BJ (cell line): ENCODE data around the gene PROX2. TPM values are rescaled to one million over a fixed set of nuclear protein-coding genes. Genes with fewer than 3 reads are reported as not detected.

ENCODE experiments used
- CTCF ChIA-PET: fragments of 350-600 bp; formaldehyde crosslinking; extraction: SDS; loops from one replicate; lab custom pipeline; 2021; ENCODE audit warnings: antibody characterized with exemption, inconsistent platforms; lab: Yijun Ruan, JAX
- POLR2A ChIA-PET: fragments of 300-600 bp; sonication (Branson Sonifier 250); formaldehyde crosslinking; extraction: SDS; loops from one replicate; lab custom pipeline; 2021; ENCODE audit warnings: antibody characterized with exemption; lab: Charles Lee
- DNase-seq: peaks from one replicate; pipeline ENCODE4 v3.0.0-alpha.2; 2011; ENCODE audit warnings: low read depth
- H3K27me3 ChIP-seq: 2 replicates; pipeline ENCODE4 v1.6.0; 2011; ENCODE audit warnings: low read length; ENCODE audit not compliant: control insufficient read depth, insufficient read depth
- H3K36me3 ChIP-seq: 2 replicates; pipeline ENCODE4 v1.5.1; 2011; ENCODE audit warnings: low read length; ENCODE audit not compliant: control insufficient read depth, insufficient read depth
- H3K4me3 ChIP-seq: 2 replicates; pipeline ENCODE4 v1.5.1; 2011; ENCODE audit warnings: low read depth, mild to moderate bottlenecking, control low read depth, low read length
- CTCF ChIP-seq: IDR thresholded peaks from 2 replicates; pipeline ENCODE4 v1.5.1; 2011; ENCODE audit warnings: low read depth, mild to moderate bottlenecking, control low read depth, inconsistent platforms, low read length, moderate library complexity; ENCODE audit not compliant: insufficient read depth
- polyA plus RNA-seq: library from polyadenylated mRNA; depleted of rRNA; stranded (reverse); fragments of >200 nt; gene quantifications from 2 replicates; pipeline ENCODE4 v1.2.3, GENCODE V29; 2011

The PROX2 gene
- polyA plus RNA-seq, 1 experiment = not detected

GRCh38 chr14:74848768-74849167 is 27.2 kb downstream of the PROX2 start:
- Histone ChIP-seq H3K36me3 (no peaks in the 10 kb centered on the region), H3K4me3 (no peak overlapping the region), H3K27me3 (no peaks in the 10 kb centered on the region)
- TF ChIP-seq CTCF = no peak
- POLR2A ChIA-PET = no interaction called here
- CTCF ChIA-PET = interaction anchor here (1.0 to 8.5 kb wide), 5 partner anchors 12 to 240 kb away, joined by 3 to 64 read pairs (median 3); partner anchors contain the start of gene LTBP2
- no peak for DNase-seq

GRCh38 chr14:74846968-74847665 is 28.8 kb downstream of the PROX2 start:
- Histone ChIP-seq H3K36me3 (no peaks in the 10 kb centered on the region), H3K27me3 (no peaks in the 10 kb centered on the region), H3K4me3 (no peak overlapping the region)
- TF ChIP-seq CTCF = no peak
- no peak for DNase-seq
- CTCF ChIA-PET = interaction anchor here (1.0 to 8.5 kb wide), 6 partner anchors 14 to 235 kb away, joined by 3 to 64 read pairs (median 6); partner anchors contain the start of genes DLST and LTBP2
- POLR2A ChIA-PET = no interaction called here

GRCh38 chr14:74846168-74846567 is 29.8 kb downstream of the PROX2 start:
- ChIA-PET CTCF (interaction anchor here (1.0 to 8.5 kb wide), 6 partner anchors 15 to 234 kb away, joined by 3 to 64 read pairs (median 6); partner anchors contain the start of genes DLST and LTBP2), POLR2A (no interaction called here)
- peak; percentile 88 for DNase-seq
- no peak overlapping the region for H3K4me3 ChIP-seq
- H3K27me3 ChIP-seq = no peaks in the 10 kb centered on the region
- TF ChIP-seq CTCF = no peak
- H3K36me3 ChIP-seq = no peaks in the 10 kb centered on the region

- TF ChIP-seq CTCF = peak; percentile 61
- POLR2A ChIA-PET = no interaction called here
- CTCF ChIA-PET = interaction anchor here (2.0 kb wide), 1 partner anchor 79 kb away, joined by 4 read pairs; no protein-coding TSS in a partner anchor
- Histone ChIP-seq H3K27me3 (no peaks in the 10 kb centered on the region), H3K36me3 (peaks cover 3% of the 10 kb centered on the region), H3K4me3 (no peak overlapping the region)
- no peak for DNase-seq
Observed at GRCh38 chr14:74843653-74844052, 32.3 kb downstream of the PROX2 start.
